Nephron (organoid): ENCODE measurements around the gene PEAK3.

Experiments used
- H3K27ac Mint-ChIP-seq, 3 experiments: 2 replicates each; pipeline ENCODE4 v1.8.0; 2020; ENCODE audit warnings: mixed read lengths in 3 of 3, mild to moderate bottlenecking in 2 of 3, moderate library complexity in 1 of 3
- H3K27me3 Mint-ChIP-seq: 2 replicates; pipeline ENCODE4 v1.8.0; 2021; ENCODE audit warnings: low read depth, mild to moderate bottlenecking, moderate library complexity, mixed read lengths
- H3K36me3 Mint-ChIP-seq: 2 replicates; pipeline ENCODE4 v1.8.0; 2020; ENCODE audit warnings: low read depth, mixed read lengths
- H3K4me1 Mint-ChIP-seq: 2 replicates; pipeline ENCODE4 v1.8.0; 2020; ENCODE audit warnings: mixed read lengths
- H3K4me3 Mint-ChIP-seq, 3 experiments: 2 replicates each; pipeline ENCODE4 v1.8.0; 2020; ENCODE audit warnings: mild to moderate bottlenecking in 3 of 3, mixed read lengths in 3 of 3, moderate library complexity in 2 of 3
- H3K9me3 Mint-ChIP-seq: 2 replicates; pipeline ENCODE4 v1.8.0; 2020; ENCODE audit warnings: mixed read lengths
- CTCF ChIP-seq, 3 experiments: fragments of 200-600 bp; sonication (generic); IDR thresholded peaks; one replicate each; pipeline ENCODE4 v1.5.0; 2021; ENCODE audit warnings: antibody characterized with exemption in 3 of 3; ENCODE audit not compliant: unreplicated experiment in 3 of 3

The PEAK3 gene

GRCh38 chr19:2250766-2251105, 31.2 kb downstream of the PEAK3 start:
- Mint-ChIP-seq H3K36me3 (peaks cover 3% of the 10 kb centered on the region), H3K9me3 (no peaks in the 10 kb centered on the region), H3K4me3 (no peak overlapping the region), H3K27me3 (peaks cover 11% of the 10 kb centered on the region), H3K4me1 (peaks cover 5% of the 10 kb centered on the region), H3K27ac (no peak overlapping the region)
- no peak for TF ChIP-seq CTCF (IDR thresholded peaks at IDR 0.05; ENCODE audit: unreplicated experiment in 3 of 3)

- H3K4me3 Mint-ChIP-seq: no peak overlapping the region
- H3K27ac Mint-ChIP-seq: no peak overlapping the region
- peaks cover 5% of the 10 kb centered on the region for H3K4me1 Mint-ChIP-seq
- TF ChIP-seq CTCF (IDR thresholded peaks at IDR 0.05; ENCODE audit: unreplicated experiment in 3 of 3): no peak
- peaks cover 6% of the 10 kb centered on the region for H3K36me3 Mint-ChIP-seq
- peaks cover 11% of the 10 kb centered on the region for H3K27me3 Mint-ChIP-seq
- H3K9me3 Mint-ChIP-seq: no peaks in the 10 kb centered on the region
These were observed 31.9 kb downstream of the PEAK3 start for GRCh38 chr19:2249880-2250765.

- H3K27ac Mint-ChIP-seq: peak within 1 kb of the TSS in 1 of 3 experiments; percentile 11
- no peaks in the 10 kb centered on the region for H3K9me3 Mint-ChIP-seq
- peaks cover 13% of the 10 kb centered on the region for H3K36me3 Mint-ChIP-seq
- H3K4me1 Mint-ChIP-seq: peaks cover 5% of the 10 kb centered on the region
- H3K27me3 Mint-ChIP-seq: peaks cover 11% of the 10 kb centered on the region
- H3K4me3 Mint-ChIP-seq: no peak within 1 kb of the TSS
- TF ChIP-seq CTCF (IDR thresholded peaks at IDR 0.05; ENCODE audit: unreplicated experiment in 3 of 3): no peak
These were observed 32.7 kb downstream of the PEAK3 start, which contains the start of gene AMH for GRCh38 chr19:2249010-2249866. Gene AMH, plus strand, starts transcription at chr19:2249323. Its CDS starts 10 bp downstream, at chr19:2249333.

- Mint-ChIP-seq H3K36me3 (peaks cover 13% of the 10 kb centered on the region), H3K27ac (peak overlapping the region in 1 of 3 experiments; percentile 11), H3K4me1 (no peaks in the 10 kb centered on the region), H3K27me3 (peaks cover 4% of the 10 kb centered on the region), H3K4me3 (no peak overlapping the region), H3K9me3 (no peaks in the 10 kb centered on the region)
- no peak for TF ChIP-seq CTCF (IDR thresholded peaks at IDR 0.05; ENCODE audit: unreplicated experiment in 3 of 3)
These were observed 33.6 kb downstream of the PEAK3 start for GRCh38 chr19:2248136-2249009.

GRCh38 chr19:2247433-2248101, 34.4 kb downstream of the PEAK3 start:
- Mint-ChIP-seq H3K9me3 (no peaks in the 10 kb centered on the region), H3K4me1 (peaks cover 4% of the 10 kb centered on the region), H3K27me3 (no peaks in the 10 kb centered on the region), H3K4me3 (no peak overlapping the region), H3K27ac (no peak overlapping the region), H3K36me3 (peaks cover 15% of the 10 kb centered on the region)
- TF ChIP-seq CTCF (IDR thresholded peaks at IDR 0.05; ENCODE audit: unreplicated experiment in 3 of 3): no peak
